HepG2 (cell line): Measurements from ENCODE around the gene KRT14. TPM values are rescaled to one million over a fixed set of nuclear protein-coding genes. Genes with fewer than 3 reads are reported as not detected.
A peak's percentile ranks its signal among the peaks of the same experiment; 100 is the strongest.

Experiments
- ATAC-seq: fragments of 200-7000 bp; cut with Tn5 transposase; 3 replicates; pipeline ENCODE4 v1.9.1; 2020; ENCODE audit warnings: mild to moderate bottlenecking, moderate library complexity
- BruUV-seq: library from RNA; stranded (reverse); fragments of 400-500 nt; replicated peaks from 2 replicates; lab custom pipeline; 2021; lab: Mats Ljungman, UMichigan
- CTCF ChIA-PET: fragments of 300-600 bp; formaldehyde crosslinking; extraction: SDS; loops from one replicate; lab custom pipeline; 2021; ENCODE audit warnings: low total read pairs, inconsistent platforms, low intra/inter-chr PET ratio; lab: Yijun Ruan, JAX
- POLR2A ChIA-PET: fragments of 350-600 bp; sonication (Branson Sonifier 250); formaldehyde crosslinking; loops from one replicate; lab custom pipeline; 2020; ENCODE audit warnings: antibody characterized with exemption, inconsistent platforms; lab: Yijun Ruan, JAX
- DNase-seq: peaks from one replicate; pipeline ENCODE4 v3.0.0-alpha.2; 2015; ENCODE audit warnings: low spot score
- FAIRE-seq: peaks from 3 replicates; lab custom pipeline; 2011; peaks lifted over from hg19 to GRCh38; lab: Jason Lieb, UNC
- H2AFZ ChIP-seq: one replicate; pipeline ENCODE4 v1.6.1; 2011; ENCODE audit warnings: low read length, inconsistent platforms
- H3K27ac ChIP-seq: fragments of 300-600 bp; 3 replicates; pipeline ENCODE4 v1.8.0; 2011; ENCODE audit warnings: mixed run types, mild to moderate bottlenecking, mixed read lengths, low read length, inconsistent platforms; ENCODE audit not compliant: insufficient read depth; ENCODE audit errors: extremely low read length
- H3K27me3 ChIP-seq, 2 experiments: fragments of 200-600 bp in 1 of 2; 2 replicates in 1 of 2; 3 replicates in 1 of 2; pipeline versions ENCODE4 v1.6.0 to v1.8.0; 2011; ENCODE audit warnings: low read length in 2 of 2, mild to moderate bottlenecking in 2 of 2, moderate library complexity in 2 of 2, inconsistent platforms in 1 of 2; ENCODE audit not compliant: insufficient read depth in 2 of 2, control insufficient read depth in 1 of 2
- H3K36me3 ChIP-seq, 2 experiments: fragments of 200-600 bp in 1 of 2; replicated peaks in 1 of 2; 2 replicates in 1 of 2; 3 replicates in 1 of 2; pipeline versions ENCODE4 v1.5.1 to v1.8.0; 2011; ENCODE audit warnings: low read length in 2 of 2, inconsistent platforms in 1 of 2; ENCODE audit not compliant: insufficient read depth in 2 of 2, control insufficient read depth in 1 of 2
- H3K4me1 ChIP-seq: 2 replicates; pipeline ENCODE4 v1.5.1; 2012; ENCODE audit warnings: low read length, inconsistent platforms; ENCODE audit not compliant: insufficient read depth
- H3K4me2 ChIP-seq: 2 replicates; pipeline ENCODE4 v1.6.0; 2011; ENCODE audit warnings: low read depth, low read length, inconsistent platforms
- H3K4me3 ChIP-seq, 3 experiments: fragments of 200-600 bp in 1 of 3; sonication (generic), shearing (Covaris generic) in 1 of 3; replicated peaks in 1 of 3; 2 replicates each; pipeline ENCODE4 v1.5.1; 2011 to 2016; ENCODE audit warnings: low read length in 3 of 3, inconsistent platforms in 2 of 3, low read depth in 2 of 3, mild to moderate bottlenecking in 2 of 3, control low read depth in 1 of 3, mixed read lengths in 1 of 3; ENCODE audit not compliant: insufficient read depth in 1 of 3
- H3K79me2 ChIP-seq: one replicate; pipeline ENCODE4 v1.6.1; 2011; ENCODE audit warnings: low read length, inconsistent platforms; ENCODE audit not compliant: insufficient read depth
- H3K9ac ChIP-seq: 2 replicates; pipeline ENCODE4 v1.6.0; 2011; ENCODE audit warnings: mild to moderate bottlenecking, low read depth, low read length, inconsistent platforms; ENCODE audit not compliant: insufficient read depth
- H3K9me3 ChIP-seq: 2 replicates; pipeline ENCODE4 v1.5.1; 2012; ENCODE audit warnings: mild to moderate bottlenecking, low read length
- H4K20me1 ChIP-seq: 2 replicates; pipeline ENCODE4 v1.6.0; 2011; ENCODE audit warnings: inconsistent platforms, mild to moderate bottlenecking, low read length, moderate library complexity; ENCODE audit not compliant: insufficient read depth
- ARHGAP35 ChIP-seq: sonication (generic); formaldehyde crosslinking; IDR thresholded peaks from 2 replicates; pipeline ENCODE4 v1.9.0; 2022; ENCODE audit warnings: mild to moderate bottlenecking, inconsistent platforms, moderate library complexity, missing genetic modification reagents, borderline replicate concordance
- CENPT ChIP-seq: sonication (generic); formaldehyde crosslinking; IDR thresholded peaks from 2 replicates; pipeline ENCODE4 v1.8.0; 2022; ENCODE audit warnings: low read depth, mild to moderate bottlenecking, moderate library complexity, missing genetic modification reagents
- CTCF ChIP-seq: sonication (generic); formaldehyde crosslinking; IDR thresholded peaks from 2 replicates; pipeline ENCODE4 v1.5.0; 2020; ENCODE audit warnings: mild to moderate bottlenecking, missing genetic modification reagents, moderate library complexity
- ERF ChIP-seq: IDR thresholded peaks from 2 replicates; pipeline ENCODE4 v1.6.1; 2018; ENCODE audit warnings: missing biosample characterization, missing genetic modification reagents
- GATA4 ChIP-seq: sonication (generic); IDR thresholded peaks from 2 replicates; pipeline ENCODE4 v1.6.1; 2016; ENCODE audit warnings: antibody characterized with exemption, low read depth, borderline replicate concordance
- YEATS4 ChIP-seq: sonication (generic); formaldehyde crosslinking; IDR thresholded peaks from 2 replicates; pipeline ENCODE4 v1.4.0; 2020; ENCODE audit warnings: missing genetic modification reagents, borderline replicate concordance
- ZFP90 ChIP-seq: sonication (generic); formaldehyde crosslinking; IDR thresholded peaks from 2 replicates; pipeline ENCODE4 v1.8.0; 2022; ENCODE audit warnings: missing genetic modification reagents, mild to moderate bottlenecking, inconsistent platforms, borderline replicate concordance
- ZNF546 ChIP-seq: sonication (generic); formaldehyde crosslinking; conservative IDR thresholded peaks from 2 replicates; pipeline ENCODE4 v1.8.1; 2023; ENCODE audit warnings: mild to moderate bottlenecking, missing genetic modification reagents
- ZXDC ChIP-seq: sonication (generic); formaldehyde crosslinking; IDR thresholded peaks from 2 replicates; pipeline ENCODE4 v1.5.0; 2020; ENCODE audit warnings: mild to moderate bottlenecking, missing genetic modification reagents
- WGBS: methylation state at CpG from one replicate; pipeline ENCODE4 v1.1.6; 2017; ENCODE audit warnings: low lambda C conversion rate; 5-methylcytosine and 5-hydroxymethylcytosine counted together
- in situ Hi-C: cut with HindIII; loops from 2 replicates; pipeline ENCODE4 v1.10.0; 2017; ENCODE audit warnings: low pct_unique_long_range_greater_than_20kb; ENCODE audit not compliant: extremely low pct_ligation_motif_present
- intact Hi-C: fragments of 100-400 bp; cut with micrococcal nuclease; formaldehyde crosslinking; loops from one replicate; pipeline ENCODE4 v1.10.0; 2022; ENCODE audit not compliant: unreplicated experiment
- polyA plus RNA-seq, 8 experiments: library from polyadenylated mRNA; depleted of rRNA in 3 of 8; stranded (reverse) in 7 of 8; unstranded in 1 of 8; fragments of >200 nt; fragmentation: Illumina TruSeq in 4 of 8; extraction: Trizol in 4 of 8; gene quantifications; 2 replicates each; pipeline versions ENCODE4 v1.2.1 to v1.2.3, GENCODE V29; 2011 to 2016; ENCODE audit warnings: low read depth in 4 of 8, missing spikeins in 1 of 8, mixed read lengths in 1 of 8; ENCODE audit not compliant: insufficient read depth in 1 of 8
- total RNA-seq, 5 experiments: library from RNA; depleted of rRNA; stranded (reverse); fragments of >200 nt; fragmentation: Illumina TruSeq; extraction: Trizol; gene quantifications; 2 replicates each; pipeline ENCODE4 v1.2.3, GENCODE V29; 2016; ENCODE audit warnings: low read depth in 1 of 5

KRT14 gene
- total and polyA plus RNA-seq, 2 of the 13 experiments (the other 11 are each of a cell fraction or from before 2014, with no cell fraction given): 0.09 TPM; not detected in 1

GRCh38 chr17:41579484-41580243 is 7.0 kb downstream of the KRT14 start (continued):
- TF ChIP-seq ZNF546 (CRISPR knock-in tag) (no peak), CTCF (peak; percentile 90), ERF (CRISPR knock-in tag) (0 out of 2 replicates have a peak, but pooled peaks have one; percentile 38), ARHGAP35 (CRISPR knock-in tag) (no peak), YEATS4 (CRISPR knock-in tag) (no peak), GATA4 (no peak), ZFP90 (CRISPR knock-in tag) (no peak)

- H3K79me2 ChIP-seq: no peaks in the 10 kb centered on the region
- no peak overlapping the region for H3K9ac ChIP-seq
- no peaks in the 10 kb centered on the region for H4K20me1 ChIP-seq
- no peak overlapping the region for H3K4me2 ChIP-seq
- no peaks in the 10 kb centered on the region for H3K9me3 ChIP-seq
- no peak overlapping the region for H3K4me3 ChIP-seq
- H3K27me3 ChIP-seq: peaks cover 0 to 4% of the 10 kb centered on the region in 2 experiments; a peak in 2 of 5 replicates
- ATAC-seq (no peak), DNase-seq (no peak), FAIRE-seq (no peak)
- intact Hi-C loops: loop anchor here (10.0 kb wide), 1 partner anchor 66 kb away; no protein-coding TSS in a partner anchor
- ChIA-PET CTCF (interaction anchor here (1.3 to 1.7 kb wide), 3 partner anchors 70 to 87 kb away, joined by 4 to 10 read pairs (median 5); no protein-coding TSS in a partner anchor), POLR2A (interaction anchor here (1.0 kb wide), 1 partner anchor 109 kb away, joined by 3 read pairs; no protein-coding TSS in a partner anchor)
- no peaks in the 10 kb centered on the region for H3K4me1 ChIP-seq
- H2AFZ ChIP-seq: no peak overlapping the region
- no TSS peak for BruUV-seq
- H3K27ac ChIP-seq: no peak overlapping the region
- 17% methylated on average over 5 of the region's 5 CpGs for WGBS
- in situ Hi-C loops: no loop called here
- no peaks in the 10 kb centered on the region for H3K36me3 ChIP-seq
- TF ChIP-seq ZXDC (CRISPR knock-in tag) (0 out of 2 replicates have a peak, but pooled peaks have one; percentile 16), CENPT (CRISPR knock-in tag) (no peak)
Observed at GRCh38 chr17:41578971-41579370, 7.7 kb downstream of the KRT14 start.
